ENCODE measurements around the gene NCEH1. TPM values are rescaled to one million over a fixed set of nuclear protein-coding genes. Genes with fewer than 3 reads are reported as not detected.

The NCEH1 gene
- total RNA-seq, 1 experiment from 2014 or later: 43.5 TPM

DNA sequence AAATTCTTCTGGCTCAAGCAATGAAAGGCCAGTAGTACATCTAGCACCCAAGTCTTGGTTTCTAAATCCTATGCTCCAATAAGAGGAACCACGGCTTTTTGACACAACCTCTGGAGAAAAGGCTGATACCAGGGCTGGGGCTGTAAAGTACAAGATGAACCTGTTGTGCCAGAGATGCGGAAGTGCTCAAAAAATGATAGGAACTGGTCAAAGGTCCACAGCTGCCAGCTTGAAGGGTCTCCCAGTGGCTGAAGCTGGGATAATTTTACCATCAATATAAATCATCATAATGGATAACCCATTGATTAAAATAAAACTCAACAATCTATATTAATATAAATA lies 558 bp upstream of the NCEH1 start:
- Histone ChIP-seq H3F3A (ENCODE audit: insufficient read depth, low read depth) (peaks cover 34% of the 10 kb centered on the region), H3K9me3 (ENCODE audit: insufficient read depth, low read depth) (no peaks in the 10 kb centered on the region), H2AFZ (peak overlapping the region; percentile 68), H3K9me2 (ENCODE audit: insufficient read depth) (no peaks in the 10 kb centered on the region), H4K20me1 (ENCODE audit: insufficient read depth) (peaks cover 3% of the 10 kb centered on the region; the same call in 1 of the 2 replicates), H3K4me1 (replicated peaks; ENCODE audit: insufficient read depth) (peaks cover 62% of the 10 kb centered on the region), H3K4me2 (peak overlapping the region; percentile 87), H3K4me3 (peak overlapping the region; percentile 83), H3K79me2 (ENCODE audit: low read depth) (peaks cover 43% of the 10 kb centered on the region), H3K36me3 (ENCODE audit: low read depth) (no peaks in the 10 kb centered on the region), H3K27ac (peak overlapping the region; percentile 98), H3K27me3 (ENCODE audit: insufficient read depth, low read depth) (no peaks in the 10 kb centered on the region)
- TSS peak; percentile 92 for BruUV-seq (replicated peaks)
- ChIA-PET POLR2A (ENCODE audit: unreplicated experiment) (interaction anchor here (0.6 to 1.9 kb wide), 6 partner anchors 38 to 633 kb away, joined by 3 to 16 read pairs (median 5); partner anchors contain the start of gene ECT2), CTCF (interaction anchor here (0.5 to 2.9 kb wide), 4 partner anchors 26 to 87 kb away, joined by 3 to 39 read pairs (median 5); partner anchors contain the start of gene ECT2)
- TF ChIP-seq, protein P1, sequence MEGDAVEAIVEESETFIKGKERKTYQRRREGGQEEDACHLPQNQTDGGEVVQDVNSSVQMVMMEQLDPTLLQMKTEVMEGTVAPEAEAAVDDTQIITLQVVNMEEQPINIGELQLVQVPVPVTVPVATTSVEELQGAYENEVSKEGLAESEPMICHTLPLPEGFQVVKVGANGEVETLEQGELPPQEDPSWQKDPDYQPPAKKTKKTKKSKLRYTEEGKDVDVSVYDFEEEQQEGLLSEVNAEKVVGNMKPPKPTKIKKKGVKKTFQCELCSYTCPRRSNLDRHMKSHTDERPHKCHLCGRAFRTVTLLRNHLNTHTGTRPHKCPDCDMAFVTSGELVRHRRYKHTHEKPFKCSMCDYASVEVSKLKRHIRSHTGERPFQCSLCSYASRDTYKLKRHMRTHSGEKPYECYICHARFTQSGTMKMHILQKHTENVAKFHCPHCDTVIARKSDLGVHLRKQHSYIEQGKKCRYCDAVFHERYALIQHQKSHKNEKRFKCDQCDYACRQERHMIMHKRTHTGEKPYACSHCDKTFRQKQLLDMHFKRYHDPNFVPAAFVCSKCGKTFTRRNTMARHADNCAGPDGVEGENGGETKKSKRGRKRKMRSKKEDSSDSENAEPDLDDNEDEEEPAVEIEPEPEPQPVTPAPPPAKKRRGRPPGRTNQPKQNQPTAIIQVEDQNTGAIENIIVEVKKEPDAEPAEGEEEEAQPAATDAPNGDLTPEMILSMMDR (conservative IDR thresholded peaks at IDR 0.05): no peak
- no peak for TF ChIP-seq EZH2 (IDR thresholded peaks at IDR 0.05; ENCODE audit: low read depth)
- DNase-seq: peak; percentile 63 to 87
- intact Hi-C loops (cut with micrococcal nuclease; ENCODE audit: unreplicated experiment): loop anchor here (1.0 to 2.0 kb wide), 6 partner anchors 11 to 151 kb away; partner anchors contain the start of gene ECT2

DNA sequence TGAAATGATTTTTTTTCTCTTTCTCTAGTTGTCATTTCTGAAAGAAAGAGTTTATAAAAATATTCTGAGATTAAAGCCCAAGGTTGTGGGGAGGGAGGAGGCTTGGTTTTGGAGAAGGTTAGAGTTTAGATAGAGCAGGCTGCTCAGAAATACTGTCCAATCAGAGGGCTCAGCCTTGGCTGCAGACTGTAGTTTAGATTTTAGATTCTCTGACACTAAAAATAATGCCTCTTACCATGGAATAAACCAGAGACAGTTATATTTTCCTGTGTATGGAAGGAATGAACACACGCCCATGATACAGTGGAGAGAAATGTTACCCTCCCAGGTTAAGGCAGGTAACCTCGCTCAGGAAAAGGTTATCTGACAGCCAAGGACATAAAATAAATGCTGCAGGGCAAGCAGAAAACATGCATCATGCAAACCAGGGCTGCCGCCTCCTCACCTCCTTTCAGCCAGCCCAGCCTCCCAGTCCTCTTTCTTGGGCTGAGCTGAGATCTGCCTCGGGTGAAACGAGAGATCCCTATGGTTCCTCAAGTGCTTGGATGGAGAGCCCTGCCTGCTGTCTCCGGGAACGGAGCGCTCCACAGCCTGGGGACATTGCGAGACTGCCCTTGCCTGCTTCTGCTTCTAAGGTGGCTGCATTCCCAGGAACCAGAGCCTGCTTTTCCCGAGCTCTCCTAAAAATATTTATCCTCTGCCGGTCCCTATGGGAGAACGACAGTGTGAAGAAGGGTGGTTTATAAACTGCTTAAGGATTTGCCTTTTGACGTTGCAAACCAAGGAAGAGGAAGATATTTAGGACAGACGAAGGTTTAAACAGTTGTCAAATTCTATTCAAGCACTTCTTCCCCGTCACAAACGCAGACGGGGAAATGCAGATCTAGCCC lies 848 bp downstream of the NCEH1 start:
- Histone ChIP-seq H3K9me2 (ENCODE audit: insufficient read depth) (no peaks in the 10 kb centered on the region), H3K4me2 (peak overlapping the region; percentile 87), H3K4me3 (peak overlapping the region; percentile 83), H3K27me3 (ENCODE audit: insufficient read depth, low read depth) (no peaks in the 10 kb centered on the region), H2AFZ (peak overlapping the region; percentile 81), H3K4me1 (replicated peaks; ENCODE audit: insufficient read depth) (peaks cover 62% of the 10 kb centered on the region), H4K20me1 (ENCODE audit: insufficient read depth) (peaks cover 3% of the 10 kb centered on the region; the same call in 1 of the 2 replicates), H3F3A (ENCODE audit: insufficient read depth, low read depth) (peaks cover 34% of the 10 kb centered on the region), H3K79me2 (ENCODE audit: low read depth) (peaks cover 57% of the 10 kb centered on the region), H3K27ac (peak overlapping the region; percentile 98), H3K36me3 (ENCODE audit: low read depth) (0 out of 2 replicates have a peak, but pooled peaks cover 3% of the 10 kb centered on the region), H3K9me3 (ENCODE audit: insufficient read depth, low read depth) (no peaks in the 10 kb centered on the region)
- peak; percentile 38 to 51 for DNase-seq
- intact Hi-C loops (cut with micrococcal nuclease; ENCODE audit: unreplicated experiment): loop anchor here (1.0 to 2.0 kb wide), 2 partner anchors 11 to 71 kb away; no protein-coding TSS in a partner anchor
- POLR2A ChIA-PET (ENCODE audit: unreplicated experiment): interaction anchor here (0.7 to 1.9 kb wide), 3 partner anchors 12 to 41 kb away, joined by 3 to 16 read pairs (median 12); partner anchors contain the start of gene ECT2
- TSS peak; percentile 66 for BruUV-seq (replicated peaks)
- CTCF ChIA-PET: interaction anchor here (0.6 to 2.9 kb wide), 5 partner anchors 11 to 875 kb away, joined by 3 to 39 read pairs (median 3); partner anchors contain the start of gene ECT2
- no peak for TF ChIP-seq EZH2 (IDR thresholded peaks at IDR 0.05; ENCODE audit: low read depth)
- TF ChIP-seq, protein P1 (conservative IDR thresholded peaks at IDR 0.05): no peak
